Progenitor cell of endocrine pancreas (in vitro differentiated cells): ENCODE results near the gene PRKAR1B. TPM values are rescaled to one million over a fixed set of nuclear protein-coding genes. Genes with fewer than 3 reads are reported as not detected.

Experiments used
- DNase-seq: peaks from one replicate; pipeline ENCODE4 v3.0.0; 2021; ENCODE audit warnings: low spot score; ENCODE audit not compliant: unreplicated experiment
- H3K27ac Mint-ChIP-seq: 2 replicates; pipeline ENCODE4 v1.8.0; 2021; ENCODE audit warnings: mild to moderate bottlenecking, moderate library complexity, mixed read lengths
- H3K27me3 Mint-ChIP-seq: 2 replicates; pipeline ENCODE4 v1.8.0; 2021; ENCODE audit warnings: mixed read lengths
- H3K36me3 Mint-ChIP-seq: 2 replicates; pipeline ENCODE4 v1.8.0; 2022; ENCODE audit warnings: mixed read lengths; ENCODE audit not compliant: insufficient read depth
- H3K4me1 Mint-ChIP-seq: 2 replicates; pipeline ENCODE4 v1.8.0; 2021; ENCODE audit warnings: low read depth, mixed read lengths
- H3K4me3 Mint-ChIP-seq: 2 replicates; pipeline ENCODE4 v1.8.0; 2021; ENCODE audit warnings: low read depth, mild to moderate bottlenecking, moderate library complexity, mixed read lengths
- H3K9me3 Mint-ChIP-seq: 2 replicates; pipeline ENCODE4 v1.8.0; 2021; ENCODE audit warnings: low read depth, mixed read lengths
- CTCF ChIP-seq: fragments of 200-600 bp; sonication (generic); IDR thresholded peaks from one replicate; pipeline ENCODE4 v1.5.0; 2021; ENCODE audit warnings: antibody characterized with exemption, mild to moderate bottlenecking; ENCODE audit not compliant: unreplicated experiment
- total RNA-seq: library from RNA; stranded (reverse); gene quantifications from 2 replicates; pipeline ENCODE4 v1.2.1, GENCODE V29; 2021

PRKAR1B gene
- total RNA-seq, 1 donor from 2014 or later: 54.2 TPM

- Mint-ChIP-seq H3K4me1 (peaks cover 15% of the 10 kb centered on the region), H3K4me3 (no peak overlapping the region), H3K36me3 (peaks cover 10% of the 10 kb centered on the region), H3K27ac (no peak overlapping the region), H3K9me3 (no peaks in the 10 kb centered on the region), H3K27me3 (no peaks in the 10 kb centered on the region)
- no peak for DNase-seq
- TF ChIP-seq CTCF: no peak
These were observed 217.0 kb downstream of the PRKAR1B start for GRCh38 chr7:510131-510481.

- Mint-ChIP-seq H3K4me1 (peaks cover 15% of the 10 kb centered on the region), H3K4me3 (no peak overlapping the region), H3K36me3 (peaks cover 10% of the 10 kb centered on the region), H3K27ac (no peak overlapping the region), H3K9me3 (no peaks in the 10 kb centered on the region), H3K27me3 (no peaks in the 10 kb centered on the region)
- no peak for DNase-seq
- no peak for TF ChIP-seq CTCF
These were observed 217.5 kb downstream of the PRKAR1B start for GRCh38 chr7:509426-510130.

- no peak for DNase-seq
- peaks cover 21% of the 10 kb centered on the region for H3K4me1 Mint-ChIP-seq
- H3K9me3 Mint-ChIP-seq: no peaks in the 10 kb centered on the region
- H3K36me3 Mint-ChIP-seq: peaks cover 9% of the 10 kb centered on the region
- TF ChIP-seq CTCF: no peak
- no peak overlapping the region for H3K4me3 Mint-ChIP-seq
- H3K27me3 Mint-ChIP-seq: no peaks in the 10 kb centered on the region
- H3K27ac Mint-ChIP-seq: no peak overlapping the region
These were observed 218.5 kb downstream of the PRKAR1B start for GRCh38 chr7:508461-509170.

- Mint-ChIP-seq H3K36me3 (peaks cover 8% of the 10 kb centered on the region), H3K27ac (no peak overlapping the region), H3K4me1 (peaks cover 28% of the 10 kb centered on the region), H3K27me3 (no peaks in the 10 kb centered on the region), H3K4me3 (no peak overlapping the region), H3K9me3 (no peaks in the 10 kb centered on the region)
- DNase-seq: no peak
- no peak for TF ChIP-seq CTCF
These were observed 219.3 kb downstream of the PRKAR1B start for GRCh38 chr7:507623-508300.

GRCh38 chr7:506921-507622 is 220.0 kb downstream of the PRKAR1B start:
- Mint-ChIP-seq H3K36me3 (peaks cover 8% of the 10 kb centered on the region), H3K27ac (no peak overlapping the region), H3K4me3 (no peak overlapping the region)

More at GRCh38 chr7:506921-507622, 220.0 kb downstream of the PRKAR1B start:
- Mint-ChIP-seq H3K4me1 (peaks cover 32% of the 10 kb centered on the region), H3K27me3 (no peaks in the 10 kb centered on the region), H3K9me3 (no peaks in the 10 kb centered on the region)
- DNase-seq: no peak
- TF ChIP-seq CTCF: no peak
